Activated CD4-positive, alpha-beta T cell treated with anti-CD3 and anti-CD28 coated beads, Interleukin-2, amount 50 U/mL, for 4 hours (primary cell): ENCODE data around the gene TMEFF2.
"Not testable (repeated sequence)": the region's sequence is repeated elsewhere in the genome, so short reads cannot be mapped to it uniquely, and the experiment has no call there.

Experiments
- DNase-seq, 2 experiments: peaks; one replicate each; pipeline ENCODE4 v3.0.0-alpha.2; 2020

TMEFF2 gene

GRCh38 chr2:192126912-192127311 lies 67.8 kb downstream of the TMEFF2 start:
- no peak for DNase-seq

GRCh38 chr2:192126426-192126825 lies 68.3 kb downstream of the TMEFF2 start:
- DNase-seq: no peak

DNA sequence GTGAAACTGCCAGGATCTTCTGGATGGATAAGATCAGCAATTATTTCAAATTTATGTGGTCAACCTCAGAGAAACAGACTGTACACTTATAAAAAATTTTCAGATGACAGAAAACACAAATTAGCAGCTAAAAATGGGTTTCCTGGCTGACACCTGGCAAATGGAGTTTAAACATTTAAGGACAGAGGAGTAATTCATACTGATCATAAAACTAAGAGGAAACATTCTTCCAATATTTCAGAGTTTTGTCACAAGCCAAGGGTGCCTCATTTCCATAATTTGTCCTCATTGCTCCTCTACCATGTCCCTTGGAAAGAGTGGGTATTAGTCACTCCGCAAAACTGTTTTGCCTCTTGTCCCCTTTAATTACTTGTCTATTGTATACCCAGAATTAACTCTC lies 70.2 kb downstream of the TMEFF2 start:
- DNase-seq: no peak

GRCh38 chr2:192123847-192124246 lies 70.9 kb downstream of the TMEFF2 start:
- no peak for DNase-seq

DNA sequence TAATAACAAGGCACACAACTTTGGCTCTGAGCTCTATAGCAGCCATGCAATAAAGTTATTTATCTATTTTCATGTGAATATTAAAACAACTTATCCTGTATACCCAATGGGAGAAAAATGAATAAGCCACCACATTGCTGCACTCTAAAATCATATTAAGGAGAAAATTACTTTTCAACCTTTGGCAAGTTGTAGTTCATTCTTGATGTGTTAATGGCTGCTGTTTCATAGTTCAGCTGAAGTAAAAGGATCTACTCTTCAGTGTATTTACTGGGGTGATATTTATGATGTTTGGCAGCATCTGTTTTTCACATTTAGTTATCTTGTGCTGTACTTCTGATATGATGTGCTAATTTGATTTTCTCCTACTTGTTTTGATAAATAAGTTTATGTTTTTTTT lies 71.8 kb downstream of the TMEFF2 start:
- DNase-seq: no peak

- no peak for DNase-seq
Observed at GRCh38 chr2:192122141-192122540, 72.6 kb downstream of the TMEFF2 start.

DNA sequence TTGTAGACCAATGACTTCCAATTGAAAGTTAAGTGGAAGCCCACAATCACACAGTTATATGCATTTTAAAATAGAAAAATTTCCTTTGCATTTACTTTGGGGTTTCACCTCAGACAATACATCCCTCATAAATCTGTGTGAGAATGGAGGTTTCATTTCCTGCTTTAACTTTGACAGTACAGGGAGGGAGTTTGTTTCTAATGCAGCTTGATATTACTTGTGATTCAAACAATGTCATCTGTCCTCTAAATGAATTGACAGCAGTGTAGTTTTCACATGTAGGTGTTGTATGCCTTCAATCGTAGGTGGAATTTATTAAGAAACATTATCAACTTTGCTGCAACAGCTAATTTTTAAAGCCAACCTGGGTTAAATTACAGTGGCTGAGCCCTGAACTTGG lies 75.2 kb downstream of the TMEFF2 start:
- DNase-seq: no peak

- DNase-seq: no peak
Observed at GRCh38 chr2:192117705-192118104, 77.0 kb downstream of the TMEFF2 start.

GRCh38 chr2:192111536-192111935 lies 83.2 kb downstream of the TMEFF2 start:
- DNase-seq: not testable (repeated sequence)

DNA sequence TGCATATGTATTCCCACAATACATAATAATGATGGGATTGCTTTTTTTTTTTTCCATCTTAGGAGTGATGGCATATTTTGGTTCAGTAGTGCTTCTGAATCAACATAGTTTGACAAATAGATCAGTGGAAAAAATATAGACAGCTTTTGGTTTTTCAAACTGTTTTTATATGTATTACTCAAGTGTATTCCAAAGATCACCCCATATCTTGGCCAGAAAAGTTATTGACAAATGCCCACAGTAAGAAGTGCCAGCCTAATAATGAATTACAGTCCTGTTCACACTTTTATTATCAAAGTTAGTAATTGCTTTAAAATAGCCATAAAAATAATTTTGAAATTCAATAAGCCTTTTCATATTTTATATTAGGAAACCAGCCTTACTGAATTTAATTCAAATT lies 95.0 kb downstream of the TMEFF2 start:
- DNase-seq: no peak

GRCh38 chr2:192098814-192099491 lies 95.8 kb downstream of the TMEFF2 start:
- DNase-seq: no peak

- DNase-seq: no peak
Observed at GRCh38 chr2:192091476-192091875, 103.3 kb downstream of the TMEFF2 start.

GRCh38 chr2:192090911-192091310 lies 103.8 kb downstream of the TMEFF2 start:
- no peak for DNase-seq

- DNase-seq: no peak
Observed at GRCh38 chr2:192087398-192087958, 107.3 kb downstream of the TMEFF2 start.

DNA sequence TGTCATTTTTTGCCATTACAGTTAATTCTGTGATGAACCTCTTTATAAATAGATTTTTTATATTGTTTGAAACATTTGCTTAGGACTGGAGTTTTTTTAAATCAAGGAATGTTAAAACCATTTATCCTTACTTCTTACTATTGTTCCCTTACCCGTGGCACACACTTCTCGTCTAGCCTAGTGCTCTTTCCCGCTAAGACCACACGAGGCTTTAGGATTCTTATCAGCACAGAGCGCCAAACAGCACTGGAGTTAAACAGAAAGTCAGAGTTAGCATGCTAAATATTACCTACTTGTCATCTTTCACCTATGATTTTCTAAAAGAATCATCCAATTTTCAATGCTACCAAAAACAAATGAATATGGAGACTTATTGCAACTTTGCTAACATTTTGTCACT lies 112.6 kb downstream of the TMEFF2 start:
- no peak for DNase-seq

DNA sequence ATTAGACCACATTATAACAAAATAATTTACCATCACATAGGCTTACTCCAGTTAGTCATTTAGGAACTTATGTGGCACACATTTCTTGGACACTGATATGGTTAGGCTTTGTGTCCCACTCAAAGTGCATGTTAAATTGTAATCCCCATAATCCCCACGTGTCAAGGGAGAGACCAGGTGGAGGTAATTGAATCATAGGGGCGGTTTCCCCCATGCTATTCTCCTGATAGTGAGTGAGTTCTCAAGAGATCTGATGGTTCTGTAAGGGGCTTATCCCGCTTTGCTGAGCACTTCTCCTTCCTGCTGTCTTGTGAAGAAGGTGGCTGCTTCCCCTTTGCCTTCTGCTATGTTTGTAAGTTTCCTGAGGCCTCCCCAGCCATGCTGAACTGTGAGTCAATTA lies 114.6 kb downstream of the TMEFF2 start:
- not testable (repeated sequence) for DNase-seq

GRCh38 chr2:192073878-192074277 lies 120.9 kb downstream of the TMEFF2 start:
- DNase-seq: no peak

DNA sequence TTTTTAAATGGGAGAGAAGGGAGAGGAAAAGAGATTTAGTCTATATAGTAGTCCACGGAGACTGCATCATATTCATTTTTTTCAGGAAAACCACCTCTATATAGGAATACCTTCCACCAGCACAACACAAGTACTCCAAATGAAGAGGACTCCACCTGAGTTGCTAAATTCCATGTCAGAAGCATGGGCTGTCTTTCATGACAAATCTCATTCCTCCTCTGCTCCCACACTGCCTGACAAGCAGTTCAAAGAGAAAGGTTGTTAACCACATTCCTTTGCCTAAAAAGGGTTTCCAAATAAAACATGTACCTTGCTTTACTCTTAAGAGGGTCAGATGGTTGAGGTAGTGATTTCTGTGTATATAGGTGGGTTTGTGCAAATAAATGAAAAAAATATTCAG lies 122.0 kb downstream of the TMEFF2 start:
- no peak for DNase-seq

GRCh38 chr2:192072261-192072660 lies 122.5 kb downstream of the TMEFF2 start:
- no peak for DNase-seq

- DNase-seq: no peak
Observed at GRCh38 chr2:192070099-192070498, 124.6 kb downstream of the TMEFF2 start.

- no peak for DNase-seq
Observed at GRCh38 chr2:192069417-192069816, 125.3 kb downstream of the TMEFF2 start.

- DNase-seq: no peak
Observed at GRCh38 chr2:192068966-192069365, 125.8 kb downstream of the TMEFF2 start.

DNA sequence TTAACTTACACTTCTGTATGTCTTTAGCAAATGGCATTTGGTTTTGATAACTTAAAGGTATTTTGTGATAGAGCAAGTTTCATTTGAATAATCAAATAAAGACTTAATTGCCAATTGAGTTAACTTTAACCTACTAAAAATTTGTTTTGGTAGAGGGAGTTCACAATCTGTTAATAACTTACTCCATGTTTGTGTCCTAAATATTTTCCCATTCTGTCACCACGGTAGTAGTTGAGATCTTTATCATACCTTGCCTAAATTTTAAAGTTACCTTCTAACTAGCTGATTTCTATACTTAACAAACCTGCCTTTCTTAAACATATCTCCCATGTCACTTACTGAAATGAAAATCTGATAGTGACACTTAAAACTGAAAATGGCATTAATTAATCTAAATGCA lies 127.1 kb downstream of the TMEFF2 start:
- no peak for DNase-seq

DNA sequence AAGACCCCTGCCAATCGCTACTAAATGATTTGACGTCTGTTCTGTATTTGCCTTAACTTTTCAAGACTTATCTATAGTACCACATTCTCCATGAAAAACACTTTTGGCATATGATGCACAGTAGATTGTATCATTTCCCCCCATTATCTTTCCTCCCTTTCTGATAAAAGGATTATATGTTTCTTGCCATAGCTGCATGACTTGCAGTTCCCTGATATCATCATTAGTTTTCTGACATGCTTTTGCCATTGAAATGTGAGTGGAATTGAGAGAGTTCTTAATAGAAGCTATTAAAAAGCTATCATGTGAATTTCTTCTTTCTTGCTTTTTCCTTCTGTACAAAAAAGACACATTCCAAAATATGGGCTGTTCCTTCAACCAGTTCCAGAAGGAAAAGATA lies 130.3 kb downstream of the TMEFF2 start:
- no peak for DNase-seq

DNA sequence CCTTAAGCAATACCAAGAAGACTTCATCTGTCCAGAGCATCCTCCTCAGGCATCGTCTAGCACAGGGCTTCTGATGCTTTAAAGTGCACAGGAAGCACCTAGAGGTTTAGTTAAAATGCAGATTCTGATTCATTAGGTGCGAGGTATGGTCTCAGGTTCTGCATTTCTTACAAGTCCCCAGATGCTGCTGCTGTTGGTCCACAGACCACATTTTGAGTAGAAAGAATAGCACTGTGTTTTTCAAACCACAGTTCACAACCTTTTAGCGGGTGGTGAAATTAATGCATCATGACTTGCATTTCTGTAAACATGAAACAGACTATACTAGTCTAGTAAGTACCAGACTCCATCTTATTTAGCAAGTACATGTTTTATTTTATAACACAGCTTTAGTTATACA lies 134.6 kb downstream of the TMEFF2 start:
- DNase-seq: no peak
